ENCODE measurements around the gene ZNF462. TPM values are rescaled to one million over a fixed set of nuclear protein-coding genes. Genes with fewer than 3 reads are reported as not detected.

Gene ZNF462
- polyA plus RNA-seq, 2 of the 4 experiments (the other 2 are of a cell fraction): 2.4 to 3.9 TPM

GRCh38 chr9:106867286-106867685, 4.3 kb downstream of the ZNF462 start:
- no peak for TF ChIP-seq NFE2L2 (conservative IDR thresholded peaks at IDR 0.05; ENCODE audit: low read length)
- TF ChIP-seq HES2 (IDR thresholded peaks at IDR 0.05): no peak
- TF ChIP-seq NPAS2 (CRISPR knock-in tag; IDR thresholded peaks at IDR 0.05; ENCODE audit: borderline replicate concordance): no peak
- no peak for TF ChIP-seq MAZ (IDR thresholded peaks at IDR 0.05; ENCODE audit: borderline replicate concordance, low read depth, low read length)
- no peak for TF ChIP-seq POLR2AphosphoS2 (conservative IDR thresholded peaks at IDR 0.05; ENCODE audit: low read length)
- TF ChIP-seq JUNB (IDR thresholded peaks at IDR 0.05): no peak
- no peak for TF ChIP-seq SREBF2 (IDR thresholded peaks at IDR 0.05)
- no peak for TF ChIP-seq SMC3 (IDR thresholded peaks at IDR 0.05)
- no peak for TF ChIP-seq USF2 (IDR thresholded peaks at IDR 0.05)
- TF ChIP-seq CBX2 (IDR thresholded peaks at IDR 0.05; ENCODE audit: borderline replicate concordance, low read depth): no peak
- TF ChIP-seq CEBPB (IDR thresholded peaks at IDR 0.05): no peak
- no peak for TF ChIP-seq HDAC2 (IDR thresholded peaks at IDR 0.05)
- TF ChIP-seq RNF2 (IDR thresholded peaks at IDR 0.05; ENCODE audit: borderline replicate concordance, low read depth): no peak
- TF ChIP-seq HEYL (CRISPR knock-in tag; IDR thresholded peaks at IDR 0.05): no peak
- no peak for TF ChIP-seq RFX5 (IDR thresholded peaks at IDR 0.05)
- no peak for TF ChIP-seq FOSB (CRISPR knock-in tag; IDR thresholded peaks at IDR 0.05)
- no peak for TF ChIP-seq FOXS1 (CRISPR knock-in tag; IDR thresholded peaks at IDR 0.05)
- Histone ChIP-seq H3K4me1 (peaks cover 6% of the 10 kb centered on the region; the same call in 1 of the 3 replicates), H3K4me2 (no peak overlapping the region), H3K4me3 (no peak overlapping the region), H3K9me3 (no peaks in the 10 kb centered on the region), H3K27ac (no peak overlapping the region)
- ATAC-seq: no peak
- CTCF ChIA-PET: no interaction called here
- no peak for FAIRE-seq
- POLR2A ChIA-PET: no interaction called here
- DNase-seq (ENCODE audit: low read depth in 1 of 2, low spot score in 1 of 2): no peak
- WGBS (ENCODE audit: missing lambda C conversion rate): 66% methylated on average over 4 of the region's 4 CpGs

GRCh38 chr9:106868087-106868486, 5.1 kb downstream of the ZNF462 start:
- no peak for FAIRE-seq
- CTCF ChIA-PET: interaction anchor here (0.7 to 1.2 kb wide), 3 partner anchors 12 to 270 kb away, joined by 3 to 5 read pairs (median 3); no protein-coding TSS in a partner anchor

GRCh38 chr9:106868565-106868964, 5.6 kb downstream of the ZNF462 start:
- ATAC-seq: no peak
- no peak for TF ChIP-seq ZSCAN20 (CRISPR knock-in tag; IDR thresholded peaks at IDR 0.05)
- TF ChIP-seq REST (IDR thresholded peaks at IDR 0.05): no peak
- TF ChIP-seq SREBF2 (IDR thresholded peaks at IDR 0.05): no peak
- TF ChIP-seq RNF2 (IDR thresholded peaks at IDR 0.05; ENCODE audit: borderline replicate concordance, low read depth): no peak
- no peak for TF ChIP-seq ZFP36 (IDR thresholded peaks at IDR 0.05; ENCODE audit: borderline replicate concordance, partially characterized antibody)
- no peak for TF ChIP-seq MAZ (IDR thresholded peaks at IDR 0.05; ENCODE audit: borderline replicate concordance, low read depth, low read length)
- no peak for TF ChIP-seq EHMT2 (IDR thresholded peaks at IDR 0.05; ENCODE audit: low read depth)
- Histone ChIP-seq H3K4me3 (no peak overlapping the region), H3K27ac (no peak overlapping the region), H3K4me1 (peaks cover 6% of the 10 kb centered on the region; the same call in 1 of the 3 replicates), H3K4me2 (no peak overlapping the region), H3K9me3 (no peaks in the 10 kb centered on the region)
- ChIA-PET CTCF (interaction anchor here (0.7 to 1.2 kb wide), 3 partner anchors 11 to 269 kb away, joined by 3 to 5 read pairs (median 3); no protein-coding TSS in a partner anchor), POLR2A (interaction anchor here (0.6 kb wide), 1 partner anchor 311 kb away, joined by 5 read pairs; no protein-coding TSS in a partner anchor)
- FAIRE-seq: no peak
- WGBS (ENCODE audit: missing lambda C conversion rate): 89% methylated on average over 5 of the region's 5 CpGs
- DNase-seq (ENCODE audit: low read depth in 1 of 2, low spot score in 1 of 2): no peak

More at GRCh38 chr9:106868087-106868486, 5.1 kb downstream of the ZNF462 start:
- Histone ChIP-seq H3K4me1 (peaks cover 6% of the 10 kb centered on the region; the same call in 1 of the 3 replicates), H3K27ac (no peak overlapping the region), H3K4me2 (no peak overlapping the region), H3K4me3 (no peak overlapping the region), H3K9me3 (no peaks in the 10 kb centered on the region)
- ATAC-seq: no peak
- no peak for DNase-seq (ENCODE audit: low read depth in 1 of 2, low spot score in 1 of 2)
- WGBS (ENCODE audit: missing lambda C conversion rate): 76% methylated on average over 1 of the region's 1 CpG
- TF ChIP-seq RNF2 (IDR thresholded peaks at IDR 0.05; ENCODE audit: borderline replicate concordance, low read depth): no peak
- no peak for TF ChIP-seq NPAS2 (CRISPR knock-in tag; IDR thresholded peaks at IDR 0.05; ENCODE audit: borderline replicate concordance)
- POLR2A ChIA-PET: interaction anchor here (0.6 kb wide), 1 partner anchor 311 kb away, joined by 5 read pairs; no protein-coding TSS in a partner anchor
